ENCODE measurements around the gene SIN3A. TPM values are rescaled to one million over a fixed set of nuclear protein-coding genes. Genes with fewer than 3 reads are reported as not detected.

The SIN3A gene
- total and polyA plus RNA-seq, 2 of the 4 experiments (the other 2 are of a cell fraction) = 21.2 to 31.5 TPM

GRCh38 chr15:75369897-75370581 is 81.5 kb downstream of the SIN3A start:
- in situ Hi-C loops (cut with MboI; ENCODE audit: low sequenced_read_pairs) = no loop called here
- H2BK20ac ChIP-seq (ENCODE audit: low read depth, low read length) = no peak overlapping the region
- no peak overlapping the region for H3K56ac ChIP-seq (ENCODE audit: extremely low read depth, insufficient read depth, low read length)
- no peak overlapping the region for H3K9ac ChIP-seq (ENCODE audit: low read depth, low read length)
- WGBS, 2 experiments (ENCODE audit: extremely low coverage in 2 of 2, insufficient read length in 1 of 2) = 100% methylated on average over 4 of the region's 7 CpGs; no CpG with 5 or more reads in 1 of the 2 experiments
- DNase-seq (no peak), ATAC-seq (ENCODE audit: low read depth) (no peak)
- intact Hi-C loops (cut with micrococcal nuclease) = loop anchor here (2.0 to 5.0 kb wide), 2 partner anchors 312 to 341 kb away; no protein-coding TSS in a partner anchor
- H4K20me1 ChIP-seq (ENCODE audit: insufficient read depth, low read length) = peaks cover 19% of the 10 kb centered on the region; the same call in 1 of the 2 replicates
- peaks cover 35% of the 10 kb centered on the region for H3K36me3 ChIP-seq (ENCODE audit: control insufficient read depth, insufficient read depth, low read length)
- ChIA-PET CTCF (no interaction called here), POLR2A (ENCODE audit: unreplicated experiment) (no interaction called here)
- TF ChIP-seq CEBPB (IDR thresholded peaks at IDR 0.05; ENCODE audit: low read depth, low read length) = peak; percentile 29; the same call in 1 of the 2 replicates
- TF ChIP-seq, protein P1, sequence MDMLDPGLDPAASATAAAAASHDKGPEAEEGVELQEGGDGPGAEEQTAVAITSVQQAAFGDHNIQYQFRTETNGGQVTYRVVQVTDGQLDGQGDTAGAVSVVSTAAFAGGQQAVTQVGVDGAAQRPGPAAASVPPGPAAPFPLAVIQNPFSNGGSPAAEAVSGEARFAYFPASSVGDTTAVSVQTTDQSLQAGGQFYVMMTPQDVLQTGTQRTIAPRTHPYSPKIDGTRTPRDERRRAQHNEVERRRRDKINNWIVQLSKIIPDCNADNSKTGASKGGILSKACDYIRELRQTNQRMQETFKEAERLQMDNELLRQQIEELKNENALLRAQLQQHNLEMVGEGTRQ (IDR thresholded peaks at IDR 0.05; ENCODE audit: low read depth, low read length) = no peak
- no peaks in the 10 kb centered on the region for H3K27me3 ChIP-seq (ENCODE audit: control insufficient read depth, insufficient read depth, low read length)
- H4K5ac ChIP-seq (ENCODE audit: low read depth, low read length) = no peak overlapping the region
- no peak overlapping the region for H2BK15ac ChIP-seq (ENCODE audit: low read depth, low read length)
- 0 out of 4 replicates have a peak overlapping the region, but pooled peaks of 1 of the 2 experiments have one; percentile 4 for H4K8ac ChIP-seq (ENCODE audit: low read depth in 2 of 2, low read length in 2 of 2)
- no peak overlapping the region for H3K14ac ChIP-seq (replicated peaks; ENCODE audit: low read depth, low read length)
- H3K4me1 ChIP-seq (ENCODE audit: control insufficient read depth, insufficient read depth, low read length) = peaks cover 4% of the 10 kb centered on the region
- no peak overlapping the region for H2BK120ac ChIP-seq (ENCODE audit: low read depth, low read length)
- H3K4ac ChIP-seq (ENCODE audit: low read depth, low read length) = no peak overlapping the region
- no peak overlapping the region for H3K4me2 ChIP-seq (ENCODE audit: low read depth, low read length)
- no peak overlapping the region for H3K27ac ChIP-seq (ENCODE audit: insufficient read depth, low read length)
- H2AK9ac ChIP-seq (replicated peaks; ENCODE audit: low read depth, low read length, poor library complexity) = no peak overlapping the region
- BruUV-seq (replicated peaks) = no TSS peak
- dilution Hi-C loops (cut with HindIII; ENCODE audit: low sequenced_read_pairs, unreplicated experiment) = no loop called here
- H2AK5ac ChIP-seq (ENCODE audit: low read depth, low read length) = no peak overlapping the region; the same call in 1 of the 2 replicates
- H3K9me1 ChIP-seq (ENCODE audit: insufficient read depth, low read length) = peaks cover 4% of the 10 kb centered on the region; the same call in 1 of the 2 replicates
- H3K9me3 ChIP-seq (ENCODE audit: control insufficient read depth, insufficient read depth, low read length) = no peaks in the 10 kb centered on the region
- no peak overlapping the region for H2AFZ ChIP-seq (replicated peaks; ENCODE audit: low read length, poor library complexity)
- no peak overlapping the region for H4K91ac ChIP-seq (ENCODE audit: insufficient read depth, low read depth, low read length)
- peaks cover 59 to 63% of the 10 kb centered on the region in 2 experiments for H3K79me1 ChIP-seq (ENCODE audit: low read depth in 1 of 2, low read length in 2 of 2)
- H3K18ac ChIP-seq (ENCODE audit: low read depth, low read length) = no peak overlapping the region
- no peak overlapping the region for H3K4me3 ChIP-seq (ENCODE audit: insufficient read depth, low read depth, low read length)
- H2BK5ac ChIP-seq (ENCODE audit: low read depth, low read length, poor library complexity, severe bottlenecking) = no peak overlapping the region
- H3K23ac ChIP-seq (ENCODE audit: low read depth, low read length) = 0 out of 2 replicates have a peak overlapping the region, but pooled peaks have one; percentile 25

Measured in IMR-90 (cell line).